ENCODE measurements around the gene POLG2.
"Not testable (repeated sequence)": the region's sequence is repeated elsewhere in the genome, so short reads cannot be mapped to it uniquely, and the experiment has no call there.

POLG2 gene

GRCh38 chr17:64506201-64506575, 9.3 kb upstream of the POLG2 start, which contains the start of gene DDX5:
Gene DDX5 (minus strand): TSS chr17:64506289. CDS start chr17:64506119, 170 bp downstream.
- FAIRE-seq: peak; percentile 56
- DNase-seq (ENCODE audit: low spot score): peak; percentile 97

GRCh38 chr17:64505340-64506200, 8.7 kb upstream of the POLG2 start:
- DNase-seq (ENCODE audit: low spot score) (peak; percentile 72), FAIRE-seq (no peak)

GRCh38 chr17:64504769-64505339, 8.0 kb upstream of the POLG2 start:
- DNase-seq (ENCODE audit: low spot score) (no peak), FAIRE-seq (no peak)

GRCh38 chr17:64503821-64504768, 7.2 kb upstream of the POLG2 start:
- FAIRE-seq (no peak), DNase-seq (ENCODE audit: low spot score) (no peak)

GRCh38 chr17:64503341-64503740, 6.5 kb upstream of the POLG2 start:
- FAIRE-seq (no peak), DNase-seq (ENCODE audit: low spot score) (no peak)

- FAIRE-seq (no peak), DNase-seq (ENCODE audit: low spot score) (no peak)
Observed at GRCh38 chr17:64502809-64503208, 6.0 kb upstream of the POLG2 start.

GRCh38 chr17:64502021-64502420, 5.2 kb upstream of the POLG2 start:
- no peak for FAIRE-seq
- DNase-seq (ENCODE audit: low spot score): no peak

GRCh38 chr17:64500862-64501765, 4.3 kb upstream of the POLG2 start:
- no peak for FAIRE-seq
- DNase-seq (ENCODE audit: low spot score): no peak

- no peak for FAIRE-seq
Observed at GRCh38 chr17:64500487-64500859, 3.6 kb upstream of the POLG2 start.

GRCh38 chr17:64499805-64500486, 3.1 kb upstream of the POLG2 start:
- no peak for DNase-seq (ENCODE audit: low spot score)
- no peak for FAIRE-seq

More at GRCh38 chr17:64500487-64500859, 3.6 kb upstream of the POLG2 start:
- no peak for DNase-seq (ENCODE audit: low spot score)

GRCh38 chr17:64498308-64499203, 1.7 kb upstream of the POLG2 start:
- DNase-seq (ENCODE audit: low spot score) (no peak), FAIRE-seq (no peak)

GRCh38 chr17:64497565-64498035, 746 bp upstream of the POLG2 start:
- FAIRE-seq (no peak), DNase-seq (ENCODE audit: low spot score) (no peak)

GRCh38 chr17:64496348-64496785, 487 bp downstream of the POLG2 start:
- DNase-seq (ENCODE audit: low spot score): no peak
- no peak for FAIRE-seq

- FAIRE-seq; DNase-seq (ENCODE audit: low spot score): not testable (repeated sequence)
Observed at GRCh38 chr17:64495300-64495699, 1.6 kb downstream of the POLG2 start.

GRCh38 chr17:64494121-64494520, 2.7 kb downstream of the POLG2 start:
- FAIRE-seq (no peak), DNase-seq (ENCODE audit: low spot score) (no peak)

GRCh38 chr17:64492481-64493109, 4.3 kb downstream of the POLG2 start:
- no peak for FAIRE-seq
- no peak for DNase-seq (ENCODE audit: low spot score)

GRCh38 chr17:64491994-64492393, 4.9 kb downstream of the POLG2 start:
- DNase-seq (ENCODE audit: low spot score): peak; percentile 46
- peak; percentile 56 for FAIRE-seq

Measured in RCC 7860 (cell line).